GM12878 (cell line): ENCODE measurements around the gene TCHP. TPM values are rescaled to one million over a fixed set of nuclear protein-coding genes. Genes with fewer than 3 reads are reported as not detected.

Experiments used
- ATAC-seq: fragments of 200-7000 bp; cut with Tn5 transposase; 3 replicates; pipeline ENCODE4 v1.9.1; 2020; ENCODE audit warnings: mild to moderate bottlenecking, moderate library complexity
- BruUV-seq: library from RNA; stranded (reverse); fragments of 400-500 nt; replicated peaks from 2 replicates; lab custom pipeline; 2021; lab: Mats Ljungman, UMichigan
- CTCF ChIA-PET: fragments of 300-600 bp; sonication (Branson Sonifier 250); formaldehyde crosslinking; extraction: SDS; loops from one replicate; lab custom pipeline; 2021; ENCODE audit warnings: inconsistent platforms; lab: Yijun Ruan, JAX
- POLR2A ChIA-PET: fragments of 350-600 bp; formaldehyde crosslinking; extraction: SDS; loops from one replicate; lab custom pipeline; 2021; ENCODE audit warnings: inconsistent platforms; lab: Charles Lee
- RAD21 ChIA-PET: fragments of 300-600 bp; sonication (Branson Sonifier 250); formaldehyde crosslinking; loops from one replicate; lab custom pipeline; 2023; ENCODE audit warnings: antibody characterized with exemption; ENCODE audit not compliant: unreplicated experiment; lab: Charles Lee
- SMC1A ChIA-PET: fragments of 300-600 bp; sonication (Branson Sonifier 250); formaldehyde crosslinking; loops from one replicate; lab custom pipeline; 2023; ENCODE audit not compliant: unreplicated experiment, uncharacterized antibody; lab: Charles Lee
- DNase-seq: peaks from one replicate; pipeline ENCODE4 v3.0.0-alpha.2; 2011; ENCODE audit warnings: low read depth, low spot score
- FAIRE-seq: peaks from 3 replicates; lab custom pipeline; 2011; peaks lifted over from hg19 to GRCh38; lab: Jason Lieb, UNC
- H2AFZ ChIP-seq: 2 replicates; pipeline ENCODE4 v1.6.0; 2011; ENCODE audit warnings: low read depth, low read length, control low read depth; ENCODE audit not compliant: control insufficient read depth
- H3K27ac ChIP-seq: 2 replicates; pipeline ENCODE4 v1.5.1; 2011; ENCODE audit warnings: control low read depth; ENCODE audit not compliant: control insufficient read depth, insufficient read depth
- H3K27me3 ChIP-seq, 2 experiments: replicated peaks in 1 of 2; 2 replicates each; pipeline versions ENCODE4 v1.6.0 to v1.6.1; 2011; ENCODE audit warnings: low read length in 1 of 2; ENCODE audit not compliant: control insufficient read depth in 2 of 2, insufficient read depth in 2 of 2
- H3K36me3 ChIP-seq, 2 experiments: 2 replicates each; pipeline ENCODE4 v1.5.1; 2011; ENCODE audit warnings: low read length in 1 of 2; ENCODE audit not compliant: control insufficient read depth in 2 of 2, insufficient read depth in 2 of 2
- H3K4me1 ChIP-seq: 2 replicates; pipeline ENCODE4 v1.6.1; 2011; ENCODE audit warnings: mild to moderate bottlenecking, low read length, moderate library complexity, mixed read lengths; ENCODE audit not compliant: control insufficient read depth, insufficient read depth
- H3K4me2 ChIP-seq: 2 replicates; pipeline ENCODE4 v1.6.0; 2011; ENCODE audit warnings: control low read depth; ENCODE audit not compliant: control insufficient read depth, insufficient read depth
- H3K4me3 ChIP-seq: fragments of 200-600 bp; sonication (generic); 2 replicates; pipeline ENCODE4 v1.5.1; 2016
- H3K79me2 ChIP-seq: 2 replicates; pipeline ENCODE4 v1.6.0; 2011; ENCODE audit warnings: low read length; ENCODE audit not compliant: control insufficient read depth, insufficient read depth
- H3K9ac ChIP-seq: 2 replicates; pipeline ENCODE4 v1.8.0; 2011; ENCODE audit warnings: low read length, control low read depth, mixed read lengths; ENCODE audit not compliant: control insufficient read depth, insufficient read depth
- H3K9me3 ChIP-seq: replicated peaks from 3 replicates; pipeline ENCODE4 v1.5.1; 2011; ENCODE audit warnings: mild to moderate bottlenecking, low read length; ENCODE audit not compliant: control insufficient read depth, insufficient read depth
- H4K20me1 ChIP-seq: 2 replicates; pipeline ENCODE4 v1.6.0; 2011; ENCODE audit not compliant: control insufficient read depth, insufficient read depth
- ASH2L ChIP-seq: fragments of 300-600, 200-600 bp; sonication (generic); IDR thresholded peaks from 2 replicates; pipeline ENCODE4 v1.6.1; 2017; ENCODE audit warnings: low read depth, mild to moderate bottlenecking, borderline replicate concordance
- CBFB ChIP-seq: IDR thresholded peaks from 2 replicates; pipeline ENCODE4 v1.6.1; 2016; ENCODE audit warnings: antibody characterized with exemption, low read depth
- CBX3 ChIP-seq: fragments of 200-600 bp; sonication (generic); IDR thresholded peaks from 2 replicates; pipeline ENCODE4 v1.6.1; 2016; ENCODE audit warnings: low read depth, borderline replicate concordance
- EED ChIP-seq: sonication (generic); IDR thresholded peaks from 2 replicates; pipeline ENCODE4 v1.6.1; 2016; ENCODE audit warnings: antibody characterized with exemption, low read depth
- GATAD2B ChIP-seq: fragments of 450-650 bp; conservative IDR thresholded peaks from 2 replicates; pipeline ENCODE4 v1.6.1; 2017; ENCODE audit warnings: low read depth, mild to moderate bottlenecking, moderate library complexity
- HCFC1 ChIP-seq: fragments of 150-350 bp; IDR thresholded peaks from 2 replicates; pipeline ENCODE4 v1.6.1; 2014; ENCODE audit warnings: low read length
- IKZF2 ChIP-seq, 2 experiments: fragments of 450-650 bp; IDR thresholded peaks; 2 replicates each; pipeline ENCODE4 v1.6.1; 2017; ENCODE audit warnings: mild to moderate bottlenecking in 2 of 2, moderate library complexity in 2 of 2
- KLF5 ChIP-seq: fragments of 450-650 bp; IDR thresholded peaks from 2 replicates; pipeline ENCODE4 v1.6.1; 2014; ENCODE audit warnings: mild to moderate bottlenecking; ENCODE audit not compliant: partially characterized antibody
- MLLT1 ChIP-seq: fragments of 450-650 bp; IDR thresholded peaks from 2 replicates; pipeline ENCODE4 v1.6.1; 2016; ENCODE audit warnings: mild to moderate bottlenecking
- NBN ChIP-seq: fragments of 450-650 bp; IDR thresholded peaks from 2 replicates; pipeline ENCODE4 v1.6.1; 2016
- NFIC ChIP-seq: IDR thresholded peaks from 2 replicates; pipeline ENCODE4 v1.6.1; 2012; ENCODE audit warnings: low read depth, mild to moderate bottlenecking, inconsistent platforms, low read length, moderate library complexity
- POLR2AphosphoS2 ChIP-seq: IDR thresholded peaks from 2 replicates; pipeline ENCODE4 v1.6.1; 2011; ENCODE audit warnings: low read depth, mild to moderate bottlenecking, low read length, improper control_type of control experiment, moderate library complexity
- RAD21 ChIP-seq: IDR thresholded peaks from 2 replicates; pipeline ENCODE4 v1.6.1; 2011; ENCODE audit warnings: mild to moderate bottlenecking, low read depth, low read length, moderate library complexity; ENCODE audit not compliant: insufficient read depth
- SMARCA5 ChIP-seq: fragments of 450-650 bp; IDR thresholded peaks from 2 replicates; pipeline ENCODE4 v1.6.1; 2017; ENCODE audit warnings: mild to moderate bottlenecking
- SPI1 ChIP-seq: IDR thresholded peaks from 2 replicates; pipeline ENCODE4 v1.6.1; 2011; ENCODE audit warnings: low read depth, mild to moderate bottlenecking, low read length, moderate library complexity, borderline replicate concordance; ENCODE audit not compliant: insufficient read depth
- SRF ChIP-seq, 2 experiments: IDR thresholded peaks; 2 replicates each; pipeline ENCODE4 v1.6.1; 2011; ENCODE audit warnings: low read depth in 2 of 2, low read length in 2 of 2, mild to moderate bottlenecking in 1 of 2, moderate library complexity in 1 of 2
- TBL1XR1 ChIP-seq: IDR thresholded peaks from 2 replicates; pipeline ENCODE4 v1.6.1; 2012; ENCODE audit warnings: low read depth, low read length, improper control_type of control experiment
- ZNF384 ChIP-seq: IDR thresholded peaks from 2 replicates; pipeline ENCODE4 v1.6.1; 2012; ENCODE audit warnings: low read depth, mild to moderate bottlenecking, low read length, improper control_type of control experiment, borderline replicate concordance
- WGBS: methylation state at CpG from one replicate; pipeline ENCODE4 v1.1.6; 2016; ENCODE audit warnings: low lambda C conversion rate; ENCODE audit not compliant: insufficient replicate concordance, insufficient coverage; ENCODE audit errors: missing lambda C conversion rate; 5-methylcytosine and 5-hydroxymethylcytosine counted together
- in situ Hi-C: fragments of 300-500 bp; cut with MboI; formaldehyde crosslinking; loops from 9 replicates; pipeline ENCODE4 v1.14.3; 2018; ENCODE audit warnings: mixed read lengths
- intact Hi-C: fragments of 100-400 bp; cut with micrococcal nuclease; formaldehyde crosslinking; loops from one replicate; pipeline ENCODE4 v1.14.2; 2022; ENCODE audit not compliant: unreplicated experiment
- polyA plus RNA-seq, 11 experiments: library from polyadenylated mRNA; depleted of rRNA in 4 of 11; unstranded in 6 of 11; stranded (reverse) in 5 of 11; fragments of >200 nt; fragmentation: Nextera tagmentation in 4 of 11; fragmentation: Illumina TruSeq in 1 of 11; extraction: Ambion mirVana in 4 of 11; extraction: Trizol in 1 of 11; gene quantifications; 1 replicate in 1 of 11; 2 replicates in 10 of 11; pipeline versions ENCODE4 v1.2.1 to v1.2.3, GENCODE V29; 2011 to 2016; ENCODE audit warnings: inconsistent platforms in 2 of 11, missing spikeins in 2 of 11, low read depth in 1 of 11
- total RNA-seq, 4 experiments: library from RNA; depleted of rRNA in 3 of 4; stranded (reverse); fragments of >200 nt in 3 of 4; fragmentation: Illumina TruSeq in 1 of 4; extraction: Trizol in 1 of 4; gene quantifications; 2 replicates each; pipeline versions ENCODE4 v1.2.1 to v1.2.3, GENCODE V29; 2013 to 2021

TCHP gene
- total and polyA plus RNA-seq, 10 of the 15 experiments (the other 5 are each of a cell fraction or from before 2014, with no cell fraction given), result 4.8 to 18.6 (median 15.0) TPM

GRCh38 chr12:109920261-109920780 is 20.2 kb downstream of the TCHP start:
- no peaks in the 10 kb centered on the region for H3K79me2 ChIP-seq
- H3K36me3 ChIP-seq, result peaks cover 6 to 8% of the 10 kb centered on the region in 2 experiments
- H3K4me1 ChIP-seq, result no peaks in the 10 kb centered on the region
- TF ChIP-seq SPI1 (no peak), POLR2AphosphoS2 (no peak)
- no peak overlapping the region for H2AFZ ChIP-seq
- no peak overlapping the region for H3K4me3 ChIP-seq
- RAD21 ChIA-PET, result no interaction called here
- no peaks in the 10 kb centered on the region for H4K20me1 ChIP-seq
- in situ Hi-C loops (no loop called here), intact Hi-C loops (no loop called here)
- 91% methylated on average over 11 of the region's 11 CpGs for WGBS
- H3K9ac ChIP-seq, result no peak overlapping the region
- BruUV-seq, result no TSS peak
- DNase-seq (no peak), FAIRE-seq (no peak), ATAC-seq (no peak)
- POLR2A ChIA-PET, result no interaction called here
- CTCF ChIA-PET, result interaction anchor here (0.8 kb wide), 1 partner anchor 68 kb away, joined by 4 read pairs; no protein-coding TSS in a partner anchor
- H3K27me3 ChIP-seq, result no peaks in the 10 kb centered on the region
- SMC1A ChIA-PET, result interaction anchor here (0.9 kb wide), 1 partner anchor 48 kb away, joined by 3 read pairs; no protein-coding TSS in a partner anchor
- H3K4me2 ChIP-seq, result no peak overlapping the region
- H3K27ac ChIP-seq, result no peak overlapping the region
- no peaks in the 10 kb centered on the region for H3K9me3 ChIP-seq

- SMC1A ChIA-PET, result interaction anchor here (0.6 kb wide), 1 partner anchor 10 kb away, joined by 4 read pairs; no protein-coding TSS in a partner anchor
- no peak overlapping the region for H3K27ac ChIP-seq
- BruUV-seq, result TSS peak; percentile 31
- POLR2A ChIA-PET, result interaction anchor here (0.9 kb wide), 1 partner anchor 9 kb away, joined by 3 read pairs; no protein-coding TSS in a partner anchor
- 99% methylated on average over 4 of the region's 4 CpGs for WGBS
- no peak overlapping the region for H3K4me3 ChIP-seq
- H3K9ac ChIP-seq, result no peak overlapping the region
- H2AFZ ChIP-seq, result no peak overlapping the region
- no peaks in the 10 kb centered on the region for H3K9me3 ChIP-seq
- H3K36me3 ChIP-seq, result no peaks in the 10 kb centered on the region; a peak in 3 of 4 replicates
- RAD21 ChIA-PET, result interaction anchor here (0.6 kb wide), 1 partner anchor 178 kb away, joined by 3 read pairs; no protein-coding TSS in a partner anchor
- no peak for FAIRE-seq
- H3K79me2 ChIP-seq, result no peaks in the 10 kb centered on the region
- no peak overlapping the region for H3K4me2 ChIP-seq
- no peaks in the 10 kb centered on the region for H4K20me1 ChIP-seq
- in situ Hi-C loops, result no loop called here
- intact Hi-C loops, result no loop called here
- DNase-seq, result no peak
- H3K27me3 ChIP-seq, result no peaks in the 10 kb centered on the region
- no peaks in the 10 kb centered on the region for H3K4me1 ChIP-seq
- no peak for ATAC-seq
- CTCF ChIA-PET, result interaction anchor here (1.1 to 1.3 kb wide), 2 partner anchors 9 to 70 kb away, joined by 3 read pairs; no protein-coding TSS in a partner anchor
- TF ChIP-seq NFIC, result no peak
- TF ChIP-seq CBFB, result no peak
- TF ChIP-seq RAD21, result no peak
- no peak for TF ChIP-seq TBL1XR1
- TF ChIP-seq NBN, result no peak
- no peak for TF ChIP-seq MLLT1
- TF ChIP-seq ASH2L, result no peak
- no peak for TF ChIP-seq KLF5
- TF ChIP-seq SRF (IDR thresholded peaks at IDR 0.05; ENCODE audit: low read depth in 2 of 2, low read length in 2 of 2), result no peak
- TF ChIP-seq CBX3, result no peak
- TF ChIP-seq SMARCA5, result no peak
- no peak for TF ChIP-seq IKZF2 (IDR thresholded peaks at IDR 0.05)
- no peak for TF ChIP-seq HCFC1
- TF ChIP-seq EED, result no peak
- no peak for TF ChIP-seq GATAD2B
- TF ChIP-seq ZNF384, result no peak
Measured at GRCh38 chr12:109921982-109922381, 21.9 kb downstream of the TCHP start.
